ENCODE measurements around the gene USF2. TPM values are rescaled to one million over a fixed set of nuclear protein-coding genes. Genes with fewer than 3 reads are reported as not detected.

The USF2 gene
- polyA plus RNA-seq, 1 donor (not counting 4 experiments of a cell fraction or from before 2014, with no cell fraction given), result 53.8 TPM

GRCh38 chr19:35225951-35226350, 42.8 kb upstream of the USF2 start:
- TF ChIP-seq, protein P1, sequence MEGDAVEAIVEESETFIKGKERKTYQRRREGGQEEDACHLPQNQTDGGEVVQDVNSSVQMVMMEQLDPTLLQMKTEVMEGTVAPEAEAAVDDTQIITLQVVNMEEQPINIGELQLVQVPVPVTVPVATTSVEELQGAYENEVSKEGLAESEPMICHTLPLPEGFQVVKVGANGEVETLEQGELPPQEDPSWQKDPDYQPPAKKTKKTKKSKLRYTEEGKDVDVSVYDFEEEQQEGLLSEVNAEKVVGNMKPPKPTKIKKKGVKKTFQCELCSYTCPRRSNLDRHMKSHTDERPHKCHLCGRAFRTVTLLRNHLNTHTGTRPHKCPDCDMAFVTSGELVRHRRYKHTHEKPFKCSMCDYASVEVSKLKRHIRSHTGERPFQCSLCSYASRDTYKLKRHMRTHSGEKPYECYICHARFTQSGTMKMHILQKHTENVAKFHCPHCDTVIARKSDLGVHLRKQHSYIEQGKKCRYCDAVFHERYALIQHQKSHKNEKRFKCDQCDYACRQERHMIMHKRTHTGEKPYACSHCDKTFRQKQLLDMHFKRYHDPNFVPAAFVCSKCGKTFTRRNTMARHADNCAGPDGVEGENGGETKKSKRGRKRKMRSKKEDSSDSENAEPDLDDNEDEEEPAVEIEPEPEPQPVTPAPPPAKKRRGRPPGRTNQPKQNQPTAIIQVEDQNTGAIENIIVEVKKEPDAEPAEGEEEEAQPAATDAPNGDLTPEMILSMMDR (optimal IDR thresholded peaks at IDR 0.05 in 1 of 3, IDR thresholded peaks at IDR 0.05 in 1 of 3, conservative IDR thresholded peaks at IDR 0.05 in 1 of 3; ENCODE audit: extremely low read depth in 1 of 3, insufficient read depth in 2 of 3, low read length in 3 of 3), result no peak
- TF ChIP-seq EZH2 (IDR thresholded peaks at IDR 0.05; ENCODE audit: low read length), result no peak
- no peak overlapping the region for H3K27ac ChIP-seq (ENCODE audit: control insufficient read depth, insufficient read depth, low read length)
- H3K4me2 ChIP-seq (ENCODE audit: control insufficient read depth, extremely low read depth, insufficient read depth, low read depth, low read length), result no peak overlapping the region
- H3K9me3 ChIP-seq (ENCODE audit: control insufficient read depth, low read depth, low read length), result peaks cover 2% of the 10 kb centered on the region
- DNase-seq (ENCODE audit: low read depth, low spot score) (no peak), FAIRE-seq (no peak)
- dilution Hi-C loops (cut with MboI; ENCODE audit: extremely low pct_ligation_motif_present, low sequenced_read_pairs), result no loop called here
- no peaks in the 10 kb centered on the region for H3K79me2 ChIP-seq (ENCODE audit: control insufficient read depth, insufficient read depth, low read length)
- H3K4me1 ChIP-seq (ENCODE audit: control insufficient read depth, extremely low read depth, insufficient read depth, low read length), result no peaks in the 10 kb centered on the region
- H3K9ac ChIP-seq (ENCODE audit: control insufficient read depth, extremely low read depth, insufficient read depth, low read length), result no peak overlapping the region
- H3K27me3 ChIP-seq (ENCODE audit: control insufficient read depth, extremely low read depth, insufficient read depth, low read length), result no peaks in the 10 kb centered on the region
- H3K9me1 ChIP-seq (ENCODE audit: control insufficient read depth, extremely low read depth, insufficient read depth, low read length), result no peaks in the 10 kb centered on the region
- H2AFZ ChIP-seq (ENCODE audit: control insufficient read depth, low read length), result no peak overlapping the region
- H3K36me3 ChIP-seq (ENCODE audit: control insufficient read depth in 2 of 2, extremely low read depth in 1 of 2, insufficient read depth in 2 of 2, low read length in 2 of 2), result no peaks in the 10 kb centered on the region
- no peaks in the 10 kb centered on the region for H4K20me1 ChIP-seq (ENCODE audit: control insufficient read depth, extremely low read depth, insufficient read depth, low read length)
- H3K4me3 ChIP-seq (ENCODE audit: control insufficient read depth in 2 of 3, extremely low read depth in 1 of 3, insufficient read depth in 2 of 3, low read depth in 1 of 3, low read length in 3 of 3), result no peak overlapping the region

DNA sequence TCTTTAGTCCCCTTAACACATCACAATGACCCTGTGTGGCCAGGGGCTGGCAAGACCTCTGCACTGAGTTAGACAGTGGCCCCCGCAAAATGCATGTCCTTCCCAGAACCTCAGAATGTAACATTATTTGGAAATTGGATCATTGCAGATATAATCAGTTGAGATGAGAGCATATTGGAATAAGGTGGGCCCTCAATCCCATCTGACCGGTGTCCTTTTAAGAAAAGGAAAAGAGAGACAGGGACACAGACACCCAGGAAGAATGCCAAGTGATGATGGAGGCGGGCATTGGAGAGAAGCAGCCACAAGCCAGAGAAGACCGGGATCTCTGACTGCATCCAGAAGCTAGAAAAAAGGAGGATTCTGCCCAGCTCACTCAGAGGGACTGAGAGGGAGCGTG, 42.0 kb upstream of the USF2 start:
- no peaks in the 10 kb centered on the region for H3K4me1 ChIP-seq (ENCODE audit: control insufficient read depth, extremely low read depth, insufficient read depth, low read length)
- TF ChIP-seq, protein P1 (optimal IDR thresholded peaks at IDR 0.05 in 1 of 3, IDR thresholded peaks at IDR 0.05 in 1 of 3, conservative IDR thresholded peaks at IDR 0.05 in 1 of 3; ENCODE audit: extremely low read depth in 1 of 3, insufficient read depth in 2 of 3, low read length in 3 of 3), result no peak
- no peak for TF ChIP-seq EZH2 (IDR thresholded peaks at IDR 0.05; ENCODE audit: low read length)
- no peaks in the 10 kb centered on the region for H3K9me1 ChIP-seq (ENCODE audit: control insufficient read depth, extremely low read depth, insufficient read depth, low read length)
- no peak overlapping the region for H3K4me2 ChIP-seq (ENCODE audit: control insufficient read depth, extremely low read depth, insufficient read depth, low read depth, low read length)
- FAIRE-seq (no peak), DNase-seq (ENCODE audit: low read depth, low spot score) (no peak)
- H3K27me3 ChIP-seq (ENCODE audit: control insufficient read depth, extremely low read depth, insufficient read depth, low read length), result no peaks in the 10 kb centered on the region
- H3K79me2 ChIP-seq (ENCODE audit: control insufficient read depth, insufficient read depth, low read length), result no peaks in the 10 kb centered on the region
- no peaks in the 10 kb centered on the region for H3K36me3 ChIP-seq (ENCODE audit: control insufficient read depth in 2 of 2, extremely low read depth in 1 of 2, insufficient read depth in 2 of 2, low read length in 2 of 2)
- no peaks in the 10 kb centered on the region for H4K20me1 ChIP-seq (ENCODE audit: control insufficient read depth, extremely low read depth, insufficient read depth, low read length)
- H3K4me3 ChIP-seq (ENCODE audit: control insufficient read depth in 2 of 3, extremely low read depth in 1 of 3, insufficient read depth in 2 of 3, low read depth in 1 of 3, low read length in 3 of 3), result no peak overlapping the region
- no peak overlapping the region for H3K27ac ChIP-seq (ENCODE audit: control insufficient read depth, insufficient read depth, low read length)
- no peak overlapping the region for H3K9ac ChIP-seq (ENCODE audit: control insufficient read depth, extremely low read depth, insufficient read depth, low read length)
- no peak overlapping the region for H2AFZ ChIP-seq (ENCODE audit: control insufficient read depth, low read length)
- H3K9me3 ChIP-seq (ENCODE audit: control insufficient read depth, low read depth, low read length), result peaks cover 2% of the 10 kb centered on the region
- dilution Hi-C loops (cut with MboI; ENCODE audit: extremely low pct_ligation_motif_present, low sequenced_read_pairs), result no loop called here

Data from keratinocyte (primary cell).